Stimulated activated CD4-positive, alpha-beta T cell treated with anti-CD3 and anti-CD28 coated beads, Interleukin-12 subunit alpha, Interleukin-12 subunit beta, amount 100 ng/mL, for 4 hours (primary cell): ENCODE results near the gene EPN1.

Experiments used
- DNase-seq: peaks from one replicate; pipeline ENCODE4 v3.0.0-alpha.2; 2020

Gene EPN1

DNA sequence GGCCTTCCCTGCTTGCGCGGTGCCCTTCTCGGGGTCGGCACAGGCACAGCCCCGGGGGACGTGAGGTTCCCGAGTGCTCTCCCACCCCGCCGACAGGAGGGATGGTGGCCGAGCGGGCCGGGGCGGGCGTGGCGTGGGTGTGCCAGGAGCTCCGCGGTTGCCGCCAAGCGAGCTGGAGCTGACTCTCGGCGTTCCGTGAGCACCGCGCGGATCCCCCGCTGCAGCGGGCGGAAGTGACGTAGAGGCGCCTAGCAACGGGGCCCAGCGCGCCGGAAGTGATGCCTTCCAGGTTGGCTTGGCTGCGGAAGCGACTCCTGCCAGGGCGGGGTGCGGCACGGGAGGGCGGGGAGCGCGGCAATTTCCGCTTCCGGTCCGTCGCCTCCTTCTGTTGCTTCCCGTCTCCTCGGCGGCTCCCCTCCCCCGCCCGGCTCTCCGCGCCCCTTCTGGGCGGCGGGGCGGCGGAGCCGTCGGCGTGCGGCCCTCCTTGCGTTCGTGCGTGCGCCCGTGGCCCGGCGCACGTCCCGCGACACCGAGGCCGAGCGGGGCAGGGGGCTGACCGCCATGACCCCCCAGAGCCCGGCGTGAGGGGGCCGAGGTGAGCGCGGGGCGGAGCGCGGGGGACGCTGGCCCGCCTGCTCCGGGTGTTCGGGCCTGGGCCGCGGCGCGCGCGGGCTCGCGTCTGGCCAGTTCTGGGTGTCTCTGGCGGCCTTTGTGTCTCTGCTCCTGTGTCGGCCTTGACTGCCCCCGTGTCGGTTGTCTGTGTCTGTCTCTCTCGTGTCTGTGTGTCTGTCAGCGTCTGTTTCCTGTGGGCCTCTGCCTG lies at the start of gene EPN1:
Gene EPN1, plus strand, starts transcription at position 386 of the 820 bp plus-strand sequence. CDS start 3,402 bp downstream, outside the sequence.
- DNase-seq = peak; percentile 97

- DNase-seq = no peak
These were observed 48.7 kb upstream of the EPN1 start for GRCh38 chr19:55626350-55626749.

GRCh38 chr19:55632463-55632834 lies 42.6 kb upstream of the EPN1 start:
- DNase-seq = peak; percentile 78

DNA sequence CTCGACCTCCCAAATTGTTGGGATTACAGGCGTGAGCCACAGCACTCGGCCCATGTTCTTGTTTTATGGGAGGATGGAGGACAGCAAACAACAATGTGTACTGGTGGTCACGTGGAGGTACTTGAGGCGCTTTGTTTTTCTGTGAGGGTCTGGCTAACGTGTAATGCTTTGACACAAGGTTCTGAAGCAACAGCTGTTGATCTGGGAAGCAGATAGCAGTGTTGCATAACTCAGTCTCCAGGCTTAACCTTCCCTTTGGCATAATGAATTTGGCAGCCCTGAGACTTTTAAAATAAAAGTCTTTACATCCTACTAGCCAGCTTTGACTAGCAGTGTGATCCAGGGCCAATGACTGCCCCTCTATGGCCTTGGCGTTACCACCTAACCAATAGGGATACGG lies 41.2 kb upstream of the EPN1 start:
- no peak for DNase-seq

- no peak for DNase-seq
These were observed 39.7 kb upstream of the EPN1 start for GRCh38 chr19:55635334-55635717.

DNA sequence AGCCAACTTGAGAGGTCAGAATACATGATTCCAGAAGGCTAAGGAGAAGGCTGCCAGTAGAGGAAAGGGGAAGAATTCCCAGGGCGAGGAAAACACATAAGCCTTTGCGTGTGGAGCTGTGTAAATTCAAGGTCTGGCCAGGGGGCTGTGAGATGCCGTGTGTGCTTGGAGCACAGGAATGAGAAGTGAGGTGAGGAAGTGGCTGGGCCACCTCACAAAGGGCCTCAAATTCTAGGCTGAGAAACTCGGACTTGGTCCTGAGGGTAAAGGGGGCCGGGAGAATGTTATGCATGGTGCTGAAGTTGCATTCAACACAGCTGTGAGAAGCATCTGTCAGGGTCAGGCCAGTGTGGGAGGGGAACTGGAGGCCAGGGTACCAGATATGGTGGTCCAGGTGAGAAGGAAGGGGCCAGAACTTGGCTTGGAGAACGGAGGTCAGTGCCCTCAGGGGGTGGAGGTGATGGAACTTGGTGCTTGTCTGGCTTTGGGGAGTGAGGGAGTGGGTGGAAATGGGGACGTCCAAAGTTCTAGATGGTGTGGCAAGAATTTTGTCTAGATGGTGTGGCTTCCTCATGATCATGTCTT lies 39.1 kb upstream of the EPN1 start:
- no peak for DNase-seq

DNA sequence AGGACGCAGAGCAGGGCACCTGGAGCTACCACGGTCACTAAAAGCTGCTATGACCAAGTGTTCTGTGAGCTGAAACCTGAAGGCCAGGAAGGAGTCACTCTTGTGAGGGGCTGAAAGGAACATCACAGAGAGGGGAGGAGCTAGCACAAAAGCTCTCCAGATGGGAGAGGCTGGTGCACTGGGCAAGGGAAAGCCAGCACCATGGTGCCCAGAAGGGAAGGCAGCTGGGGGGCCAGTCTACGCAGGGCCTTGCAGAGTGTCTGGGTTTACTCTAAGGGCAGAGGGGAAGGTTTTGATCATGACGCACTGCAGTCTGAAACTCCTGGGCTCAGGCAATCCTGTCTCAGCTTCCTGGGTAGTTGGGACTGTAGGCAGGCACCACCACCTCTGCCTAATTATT lies 38.3 kb upstream of the EPN1 start:
- no peak for DNase-seq

DNA sequence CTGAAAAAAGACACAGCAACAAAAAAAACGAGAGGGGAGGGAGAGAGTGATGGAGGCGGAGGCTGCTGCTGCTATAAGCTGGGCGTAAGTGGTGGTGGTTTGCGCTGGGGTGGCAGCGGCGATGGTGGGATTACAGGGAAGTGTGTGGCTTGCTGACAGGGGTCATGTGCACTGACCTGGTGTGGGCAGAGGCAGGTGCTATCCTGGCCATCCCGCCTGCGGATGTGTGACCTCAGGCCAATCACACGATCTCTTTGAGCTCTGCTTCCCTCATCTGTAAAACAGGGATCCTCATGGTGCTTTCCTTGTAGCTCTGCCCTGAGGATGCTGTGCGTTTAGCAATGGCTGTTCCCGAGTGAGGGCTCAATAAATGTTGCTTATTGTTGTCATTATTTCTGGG lies 37.5 kb upstream of the EPN1 start:
- DNase-seq = no peak

DNA sequence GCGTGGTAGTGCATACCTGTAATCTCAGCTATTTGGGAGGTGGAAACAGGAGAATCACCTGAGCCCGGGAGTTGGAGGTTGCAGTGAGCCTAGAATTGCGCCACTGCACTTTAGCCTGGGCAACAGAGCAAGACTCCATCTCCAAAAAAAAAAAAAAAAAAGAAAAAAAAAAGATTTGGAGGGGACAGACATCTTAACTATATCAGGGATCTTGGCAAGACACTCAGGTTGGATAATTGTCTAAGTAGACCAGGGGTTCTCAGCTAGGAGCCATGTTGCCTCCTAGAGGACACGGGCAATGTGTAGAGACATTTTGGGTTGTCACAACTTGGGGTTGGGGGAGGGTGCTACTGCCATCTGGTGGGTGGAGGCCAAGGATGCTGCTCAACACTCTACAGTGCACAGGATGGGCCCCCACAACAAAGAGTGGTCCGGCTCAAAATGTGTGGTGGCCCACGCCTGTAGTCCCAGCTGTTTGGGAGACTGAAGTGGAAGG lies 36.1 kb upstream of the EPN1 start:
- peak; percentile 48 for DNase-seq

- peak; percentile 62 for DNase-seq
These were observed 34.9 kb upstream of the EPN1 start for GRCh38 chr19:55640043-55640576.

- DNase-seq = peak; percentile 72
These were observed 34.2 kb upstream of the EPN1 start, which contains the start of gene ZNF580 for GRCh38 chr19:55640577-55641425. Gene ZNF580, plus strand, starts transcription at chr19:55641002. Its CDS starts 1,507 bp downstream, at chr19:55642509.

DNA sequence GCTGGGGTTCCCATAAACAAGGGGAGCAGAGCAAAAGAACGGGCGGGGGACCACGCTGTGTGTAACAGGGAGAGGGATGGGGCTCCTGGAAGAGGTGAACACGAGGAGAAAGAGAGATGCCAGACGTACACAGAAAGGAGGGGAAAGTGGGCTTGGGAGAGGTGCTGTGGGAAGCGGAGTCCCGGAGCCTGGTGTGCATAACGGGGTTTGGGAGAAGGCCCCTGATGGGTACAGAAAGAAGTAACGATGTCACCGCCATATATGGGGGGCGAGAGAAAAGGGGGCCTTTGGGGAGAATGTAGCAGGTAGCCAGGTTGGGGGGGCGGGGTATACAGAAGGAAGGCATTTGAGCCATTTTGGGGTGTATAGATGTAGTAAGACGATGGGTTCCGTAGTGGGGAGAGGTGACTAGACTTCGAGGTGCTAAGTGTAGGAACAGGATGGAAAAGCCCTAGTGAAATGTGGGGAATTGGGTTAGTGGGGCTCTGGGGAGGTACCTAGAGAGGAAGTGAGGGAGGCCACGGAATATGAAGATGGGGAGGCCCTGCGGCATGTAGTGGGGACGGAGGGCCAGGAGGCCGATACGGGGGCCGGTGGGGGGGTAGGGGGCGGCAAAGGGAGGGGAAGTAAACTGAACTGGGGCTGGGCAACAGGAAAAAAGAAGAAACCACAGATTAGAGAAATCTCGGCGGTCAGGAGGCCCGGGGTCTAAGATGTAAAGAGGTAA lies 33.4 kb upstream of the EPN1 start:
- DNase-seq = peak; percentile 37

GRCh38 chr19:55642153-55643002 lies 32.6 kb upstream of the EPN1 start:
- DNase-seq = peak; percentile 46

DNA sequence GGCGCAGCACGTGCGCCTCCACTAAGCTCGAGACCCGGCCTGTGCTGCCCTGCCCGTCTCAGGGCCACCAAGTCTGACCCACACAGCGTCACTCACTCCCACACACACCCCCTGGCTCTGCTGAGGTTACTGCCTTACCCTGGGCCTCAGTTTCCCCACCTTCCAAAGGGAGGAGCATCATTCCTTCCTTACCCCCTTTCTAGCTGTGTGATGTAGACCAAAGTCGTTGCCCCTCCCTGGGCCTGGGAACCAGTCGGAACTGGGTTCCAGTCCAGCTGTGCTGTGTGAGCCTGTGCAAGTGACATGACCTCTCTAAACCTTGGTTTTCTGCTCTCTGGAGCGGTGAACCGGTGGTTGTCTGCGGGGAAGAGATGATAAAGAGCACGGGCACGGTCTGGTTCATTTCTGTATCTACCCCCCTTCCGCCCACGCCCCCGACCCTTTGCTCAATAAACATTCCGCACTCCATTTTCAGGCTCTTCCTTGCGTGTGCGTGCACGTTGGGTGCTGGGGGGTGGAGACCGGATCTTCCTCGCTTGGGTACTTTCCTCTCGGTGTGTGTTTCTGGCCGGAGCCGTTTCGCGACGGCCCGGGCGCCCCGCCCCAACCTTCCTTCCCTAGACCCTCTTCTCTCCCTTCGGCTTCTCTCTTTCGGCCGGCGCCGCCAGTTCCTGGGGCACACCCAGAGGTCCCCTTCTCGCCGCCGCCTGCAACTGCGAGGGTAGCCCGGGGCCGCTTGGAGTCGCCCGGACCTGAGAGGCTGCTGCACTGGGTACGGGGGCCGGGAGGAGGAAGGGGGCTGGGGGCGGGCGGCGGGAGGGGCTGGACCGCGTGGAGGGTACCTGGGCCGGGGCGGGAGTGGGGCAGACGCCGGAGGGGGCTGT lies 31.8 kb upstream of the EPN1 start, which contains the start of gene ZNF581:
Gene ZNF581, plus strand, starts transcription at position 647 of the 884 bp plus-strand sequence. CDS start 923 bp downstream, outside the sequence.
- peak; percentile 81 for DNase-seq

DNA sequence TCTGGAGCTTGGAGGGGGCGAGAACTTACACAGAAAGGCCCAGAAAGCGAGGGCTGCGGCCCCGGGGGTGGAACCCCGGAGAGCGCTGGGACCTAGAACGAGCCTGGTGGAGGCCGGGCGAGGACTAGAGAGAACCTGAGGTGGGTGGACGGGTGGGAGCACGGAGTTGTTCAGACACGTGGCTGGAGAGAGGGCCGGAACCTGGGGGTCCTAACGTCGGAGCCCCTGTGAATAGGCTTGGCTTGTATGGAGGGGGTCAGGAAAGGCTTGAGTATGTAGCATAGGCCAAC lies 31.2 kb upstream of the EPN1 start:
- no peak for DNase-seq

GRCh38 chr19:55644191-55644833 lies 30.7 kb upstream of the EPN1 start:
- DNase-seq = no peak

DNA sequence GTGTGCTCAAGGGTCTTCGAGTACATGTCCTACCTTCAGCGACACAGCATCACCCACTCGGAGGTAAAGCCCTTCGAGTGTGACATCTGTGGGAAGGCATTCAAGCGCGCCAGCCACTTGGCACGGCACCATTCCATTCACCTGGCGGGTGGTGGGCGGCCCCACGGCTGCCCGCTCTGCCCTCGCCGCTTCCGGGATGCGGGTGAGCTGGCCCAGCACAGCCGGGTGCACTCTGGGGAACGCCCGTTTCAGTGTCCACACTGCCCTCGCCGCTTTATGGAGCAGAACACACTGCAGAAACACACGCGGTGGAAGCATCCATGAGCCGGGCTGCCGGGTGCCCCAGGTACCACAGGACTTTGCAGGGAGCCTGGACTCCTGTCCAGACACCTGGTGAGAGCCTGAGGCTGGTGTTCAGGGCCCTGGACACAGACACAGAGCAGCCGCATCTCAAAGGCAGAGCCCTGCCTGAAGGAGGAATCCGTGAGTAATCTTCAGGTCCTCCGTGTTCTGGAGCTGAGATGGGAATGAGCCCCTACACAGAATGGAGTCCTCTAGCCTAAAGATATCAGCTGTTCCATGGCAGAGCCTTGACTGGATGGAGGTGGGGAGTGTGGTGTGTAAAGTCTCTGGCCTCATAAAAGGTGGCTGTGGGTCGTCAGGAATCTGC lies 30.0 kb upstream of the EPN1 start:
- DNase-seq = no peak

DNA sequence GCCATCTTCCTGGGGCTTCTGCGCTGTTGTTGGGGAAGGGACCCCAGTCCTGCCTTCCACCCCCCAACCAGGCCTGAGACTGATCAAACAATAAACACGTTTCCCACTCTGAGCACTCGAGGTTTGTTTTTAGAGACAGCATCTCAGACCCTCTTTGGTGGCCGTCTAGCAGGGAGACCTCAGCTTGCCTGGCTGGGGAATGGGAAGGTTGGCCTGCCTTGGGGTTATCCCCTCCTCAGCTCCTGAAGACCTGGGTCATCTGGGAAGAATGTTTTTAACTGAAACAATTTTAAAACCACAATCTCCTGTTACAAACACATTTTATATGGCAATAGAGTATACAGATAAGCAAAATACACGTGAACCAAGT lies 29.5 kb upstream of the EPN1 start:
- DNase-seq = no peak
